PC-3 (cell line): ENCODE data around the gene ACBD4. TPM values are rescaled to one million over a fixed set of nuclear protein-coding genes. Genes with fewer than 3 reads are reported as not detected.

Source experiments
- ATAC-seq: fragments of 200-7000 bp; cut with Tn5 transposase; 2 replicates; pipeline ENCODE4 v1.9.1; 2020; ENCODE audit warnings: mild to moderate bottlenecking, moderate library complexity
- BruUV-seq: library from RNA; stranded (reverse); fragments of 400-500 nt; replicated peaks from 2 replicates; lab custom pipeline; 2021; lab: Mats Ljungman, UMichigan
- CTCF ChIA-PET: fragments of 300-600 bp; sonication (Branson Sonifier 250); formaldehyde crosslinking; loops from one replicate; lab custom pipeline; 2022; ENCODE audit warnings: antibody characterized with exemption; lab: Charles Lee
- POLR2A ChIA-PET: fragments of 300-600 bp; sonication (Branson Sonifier 250); formaldehyde crosslinking; loops from one replicate; lab custom pipeline; 2022; ENCODE audit warnings: antibody characterized with exemption; ENCODE audit not compliant: unreplicated experiment; lab: Charles Lee
- DNase-seq: peaks from one replicate; pipeline ENCODE4 v3.0.0-alpha.2; 2015
- H2AFZ ChIP-seq: fragments of 300-600 bp; sonication (generic); 2 replicates; pipeline ENCODE4 v1.6.0; 2016; ENCODE audit warnings: antibody characterized with exemption, low read length
- H3F3A ChIP-seq: fragments of 300-600 bp; sonication (generic); one replicate; pipeline ENCODE4 v1.6.0; 2017; ENCODE audit warnings: antibody characterized with exemption, low read length, control low read depth, mild to moderate bottlenecking; ENCODE audit not compliant: unreplicated experiment
- H3K27ac ChIP-seq: fragments of 300-600 bp; sonication (generic); 2 replicates; pipeline ENCODE4 v1.5.1; 2016; ENCODE audit warnings: mild to moderate bottlenecking, low read length
- H3K27me3 ChIP-seq: fragments of 300-600 bp; sonication (generic); 2 replicates; pipeline ENCODE4 v1.6.1; 2016; ENCODE audit warnings: low read length, mixed read lengths
- H3K36me3 ChIP-seq: fragments of 300-600 bp; sonication (generic); 2 replicates; pipeline ENCODE4 v1.6.1; 2016; ENCODE audit warnings: low read depth, mixed run types, low read length, mixed read lengths
- H3K4me1 ChIP-seq: fragments of 300-600 bp; sonication (generic); 2 replicates; pipeline ENCODE4 v1.5.1; 2016; ENCODE audit warnings: low read length; ENCODE audit not compliant: insufficient read depth
- H3K4me2 ChIP-seq: fragments of 300-600 bp; sonication (generic); 2 replicates; pipeline ENCODE4 v1.6.0; 2016; ENCODE audit warnings: low read length
- H3K4me3 ChIP-seq: fragments of 300-600 bp; sonication (generic); 2 replicates; pipeline ENCODE4 v1.5.1; 2016; ENCODE audit warnings: mild to moderate bottlenecking, low read length, mixed read lengths
- H3K79me2 ChIP-seq: fragments of 300-600 bp; sonication (generic); 2 replicates; pipeline ENCODE4 v1.6.1; 2017; ENCODE audit warnings: low read length, mixed read lengths
- H3K9ac ChIP-seq: fragments of 300-600 bp; sonication (generic); 2 replicates; pipeline ENCODE4 v1.6.0; 2016; ENCODE audit warnings: mild to moderate bottlenecking, low read length
- H3K9me2 ChIP-seq: fragments of 300-600 bp; sonication (generic); replicated peaks from 2 replicates; pipeline ENCODE4 v1.6.1; 2016; ENCODE audit warnings: mixed run types, low read length, mixed read lengths
- H3K9me3 ChIP-seq: fragments of 300-600 bp; sonication (generic); 2 replicates; pipeline ENCODE4 v1.6.1; 2016; ENCODE audit warnings: low read length, mixed read lengths
- H4K20me1 ChIP-seq: fragments of 300-600 bp; sonication (generic); 2 replicates; pipeline ENCODE4 v1.6.1; 2016; ENCODE audit warnings: low read length, mixed read lengths
- EZH2 ChIP-seq: fragments of 300-600 bp; sonication (generic); IDR thresholded peaks from one replicate; pipeline ENCODE4 v1.6.1; 2017; ENCODE audit warnings: antibody characterized with exemption, mild to moderate bottlenecking, low read length; ENCODE audit not compliant: unreplicated experiment
- EZH2phosphoT487 ChIP-seq: fragments of 300-600 bp; sonication (generic); IDR thresholded peaks from 2 replicates; pipeline ENCODE4 v1.6.1; 2018; ENCODE audit warnings: mild to moderate bottlenecking, antibody characterized with exemption, low read length, borderline replicate concordance
- intact Hi-C: fragments of 100-400 bp; cut with micrococcal nuclease; formaldehyde crosslinking; loops from 2 replicates; pipeline ENCODE4 v1.9.0; 2023
- total RNA-seq: library from RNA; depleted of rRNA; stranded (reverse); fragments of >200 nt; gene quantifications from 2 replicates; pipeline ENCODE4 v1.2.3, GENCODE V29; 2014
- TF ChIP-seq, protein P1 (sequence below): fragments of 300-600 bp; sonication (generic); conservative IDR thresholded peaks from 2 replicates; pipeline ENCODE4 v1.5.1; 2017; ENCODE audit warnings: antibody characterized with exemption, low read depth, mild to moderate bottlenecking, low read length

Gene ACBD4
- total RNA-seq, 1 experiment from 2014 or later = 12.9 TPM

DNA sequence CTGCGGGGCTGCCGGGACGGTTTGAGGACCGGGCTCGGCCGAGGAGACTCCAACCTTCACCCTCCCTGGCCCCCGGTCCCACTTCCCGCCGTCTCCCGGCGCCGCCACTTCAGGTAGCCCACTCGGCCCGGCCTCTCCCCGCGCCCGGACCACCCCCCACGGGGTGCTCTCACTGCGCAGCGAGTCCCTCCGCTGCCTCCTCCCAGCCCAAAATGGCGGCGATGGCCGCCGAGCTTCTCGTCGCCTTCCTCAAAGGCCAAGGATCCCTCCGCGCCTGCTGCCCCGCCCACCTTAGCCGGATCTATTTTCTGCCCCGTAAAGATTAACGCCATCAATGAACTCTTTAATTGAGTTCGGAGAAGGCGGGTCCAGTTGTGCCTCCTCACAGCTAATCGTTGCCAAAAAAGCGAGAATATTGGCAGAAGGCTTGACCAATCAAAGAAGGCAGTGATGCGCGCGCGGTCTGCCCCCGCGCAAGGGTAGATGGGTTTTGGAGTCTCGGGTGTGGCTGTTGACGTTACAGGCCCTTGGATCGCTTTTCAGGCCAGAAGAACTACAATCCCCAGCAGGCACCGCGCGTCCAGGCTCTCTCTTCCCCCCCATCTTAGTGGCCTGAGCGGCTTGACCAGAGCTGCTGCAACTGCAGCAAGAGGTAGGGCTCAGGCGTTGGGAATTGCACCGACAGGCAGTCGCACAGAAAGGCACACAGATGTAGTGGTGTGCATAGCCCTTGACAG is 26.0 kb downstream of the ACBD4 start, which contains the start of gene HEXIM2:
TSS of gene HEXIM2 (plus strand) at position 588 of the 737 bp plus-strand sequence. CDS start 919 bp downstream, outside the sequence.
- H3K27me3 ChIP-seq = no peaks in the 10 kb centered on the region
- H2AFZ ChIP-seq = peak within 1 kb of the TSS; percentile 47
- intact Hi-C loops = loop anchor here (1.0 kb wide), 2 partner anchors 10 to 13 kb away; partner anchors contain the start of gene HEXIM1
- no peaks in the 10 kb centered on the region for H3K9me3 ChIP-seq
- H3F3A ChIP-seq = no peaks in the 10 kb centered on the region
- H3K36me3 ChIP-seq = no peaks in the 10 kb centered on the region
- no peaks in the 10 kb centered on the region for H3K9me2 ChIP-seq
- peaks cover 33% of the 10 kb centered on the region for H3K79me2 ChIP-seq
- peak; percentile 100 for DNase-seq
- no peaks in the 10 kb centered on the region for H4K20me1 ChIP-seq
- peak within 1 kb of the TSS; percentile 83 for H3K4me3 ChIP-seq
- ChIA-PET POLR2A (interaction anchor here (0.6 to 2.7 kb wide), 11 partner anchors 9 to 1106 kb away, joined by 3 to 77 read pairs (median 8); partner anchors contain the start of genes HEXIM1 and MAP3K14), CTCF (interaction anchor here (0.7 to 2.3 kb wide), 6 partner anchors 10 to 36 kb away, joined by 3 to 22 read pairs (median 14); partner anchors contain the start of genes ACBD4 and HEXIM1)
- H3K27ac ChIP-seq = peak within 1 kb of the TSS; percentile 91
- H3K9ac ChIP-seq = peak within 1 kb of the TSS; percentile 99
- H3K4me1 ChIP-seq = peaks cover 39% of the 10 kb centered on the region
- peak; percentile 87 for ATAC-seq
- H3K4me2 ChIP-seq = peak within 1 kb of the TSS; percentile 83
- TF ChIP-seq, protein P1, sequence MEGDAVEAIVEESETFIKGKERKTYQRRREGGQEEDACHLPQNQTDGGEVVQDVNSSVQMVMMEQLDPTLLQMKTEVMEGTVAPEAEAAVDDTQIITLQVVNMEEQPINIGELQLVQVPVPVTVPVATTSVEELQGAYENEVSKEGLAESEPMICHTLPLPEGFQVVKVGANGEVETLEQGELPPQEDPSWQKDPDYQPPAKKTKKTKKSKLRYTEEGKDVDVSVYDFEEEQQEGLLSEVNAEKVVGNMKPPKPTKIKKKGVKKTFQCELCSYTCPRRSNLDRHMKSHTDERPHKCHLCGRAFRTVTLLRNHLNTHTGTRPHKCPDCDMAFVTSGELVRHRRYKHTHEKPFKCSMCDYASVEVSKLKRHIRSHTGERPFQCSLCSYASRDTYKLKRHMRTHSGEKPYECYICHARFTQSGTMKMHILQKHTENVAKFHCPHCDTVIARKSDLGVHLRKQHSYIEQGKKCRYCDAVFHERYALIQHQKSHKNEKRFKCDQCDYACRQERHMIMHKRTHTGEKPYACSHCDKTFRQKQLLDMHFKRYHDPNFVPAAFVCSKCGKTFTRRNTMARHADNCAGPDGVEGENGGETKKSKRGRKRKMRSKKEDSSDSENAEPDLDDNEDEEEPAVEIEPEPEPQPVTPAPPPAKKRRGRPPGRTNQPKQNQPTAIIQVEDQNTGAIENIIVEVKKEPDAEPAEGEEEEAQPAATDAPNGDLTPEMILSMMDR = no peak
- no peak for TF ChIP-seq EZH2
- TF ChIP-seq EZH2phosphoT487 = no peak
- BruUV-seq = no TSS peak

DNA sequence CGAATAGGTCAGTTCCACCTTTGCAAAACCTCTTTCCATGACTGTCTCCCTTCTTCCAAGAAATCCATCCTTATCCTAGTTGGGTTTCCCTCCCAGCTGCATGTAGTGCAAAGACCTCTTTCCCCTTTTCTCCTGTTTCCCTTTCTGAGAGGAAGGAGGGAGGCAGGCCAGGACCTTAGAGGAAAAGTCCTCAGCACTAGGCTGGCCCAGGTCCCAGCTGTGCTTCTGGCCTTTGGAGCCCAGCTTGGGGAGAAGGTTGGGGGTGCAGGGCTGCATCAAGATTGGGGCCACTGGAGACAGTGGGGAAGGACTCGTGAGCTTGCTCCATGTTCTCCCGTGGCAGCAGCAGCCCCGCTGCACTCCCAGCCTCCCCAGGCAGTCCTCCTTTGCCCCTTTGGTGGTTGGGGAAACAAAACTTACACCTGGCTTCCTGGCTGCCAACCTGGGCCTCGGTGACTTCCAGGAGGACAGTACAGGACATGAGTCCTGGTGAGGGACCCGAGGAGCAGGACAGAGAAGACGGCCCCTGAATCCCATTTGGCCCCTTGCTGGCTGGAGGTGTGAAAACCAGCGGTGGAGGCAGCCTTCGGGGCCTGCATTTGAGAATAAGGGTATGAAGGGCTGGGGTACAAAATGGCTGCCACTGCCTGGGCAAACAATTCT is 26.7 kb downstream of the ACBD4 start:
- Histone ChIP-seq H3K9ac (peak overlapping the region; percentile 35), H3K4me1 (peaks cover 39% of the 10 kb centered on the region), H3K9me2 (no peaks in the 10 kb centered on the region), H3K27ac (no peak overlapping the region), H4K20me1 (no peaks in the 10 kb centered on the region), H3K9me3 (no peaks in the 10 kb centered on the region), H3K27me3 (no peaks in the 10 kb centered on the region), H3K79me2 (peaks cover 33% of the 10 kb centered on the region), H3F3A (no peaks in the 10 kb centered on the region), H2AFZ (peak overlapping the region; percentile 44), H3K36me3 (no peaks in the 10 kb centered on the region), H3K4me2 (peak overlapping the region; percentile 83), H3K4me3 (peak overlapping the region; percentile 61)
- CTCF ChIA-PET = interaction anchor here (1.2 to 2.3 kb wide), 4 partner anchors 10 to 36 kb away, joined by 12 to 22 read pairs (median 18); partner anchors contain the start of genes ACBD4 and HEXIM1
- ATAC-seq (no peak), DNase-seq (no peak)
- POLR2A ChIA-PET = interaction anchor here (0.7 to 2.7 kb wide), 5 partner anchors 9 to 752 kb away, joined by 3 to 77 read pairs (median 8); partner anchors contain the start of gene HEXIM1
- BruUV-seq = no TSS peak
- intact Hi-C loops = no loop called here
- no peak for TF ChIP-seq EZH2phosphoT487
- TF ChIP-seq, protein P1 = no peak
- no peak for TF ChIP-seq EZH2
